HFF-Myc (cell line): Measurements from ENCODE around the gene NEDD4L.

Source experiments
- DNase-seq: peaks from one replicate; pipeline ENCODE4 v3.0.0-alpha.2; 2011; ENCODE audit warnings: low read depth; ENCODE audit errors: extremely low read depth
- H3K4me3 ChIP-seq: replicated peaks from 2 replicates; pipeline ENCODE4 v1.5.1; 2011; ENCODE audit warnings: low read depth, mild to moderate bottlenecking, control low read depth, low read length
- CTCF ChIP-seq: IDR thresholded peaks from 2 replicates; pipeline ENCODE4 v1.5.1; 2012; ENCODE audit warnings: mild to moderate bottlenecking, low read depth, low read length, control low read depth; ENCODE audit errors: missing control alignments

Gene NEDD4L

GRCh38 chr18:58299135-58299473, 255.1 kb downstream of the NEDD4L start:
- no peak for DNase-seq
- TF ChIP-seq CTCF = no peak

GRCh38 chr18:58299936-58300335, 255.9 kb downstream of the NEDD4L start:
- TF ChIP-seq CTCF = no peak
- DNase-seq = no peak
- no peak overlapping the region for H3K4me3 ChIP-seq

More at GRCh38 chr18:58299135-58299473, 255.1 kb downstream of the NEDD4L start:
- no peak overlapping the region for H3K4me3 ChIP-seq

GRCh38 chr18:58300867-58301266, 256.8 kb downstream of the NEDD4L start:
- no peak for TF ChIP-seq CTCF
- DNase-seq = no peak
- no peak overlapping the region for H3K4me3 ChIP-seq

- DNase-seq = no peak
- H3K4me3 ChIP-seq = no peak overlapping the region
- no peak for TF ChIP-seq CTCF
Measured at GRCh38 chr18:58302811-58303210, 258.8 kb downstream of the NEDD4L start.

GRCh38 chr18:58303363-58303762, 259.3 kb downstream of the NEDD4L start:
- DNase-seq = no peak
- no peak for TF ChIP-seq CTCF
- H3K4me3 ChIP-seq = no peak overlapping the region

- no peak for DNase-seq
- H3K4me3 ChIP-seq = no peak overlapping the region
- TF ChIP-seq CTCF = no peak
Measured at GRCh38 chr18:58305792-58306191, 261.8 kb downstream of the NEDD4L start.

GRCh38 chr18:58307441-58307840, 263.4 kb downstream of the NEDD4L start:
- no peak overlapping the region for H3K4me3 ChIP-seq
- DNase-seq = no peak
- no peak for TF ChIP-seq CTCF
